MM.1S (cell line): ENCODE results near the gene DYNLT1.
"Not testable (repeated sequence)": the region's sequence is repeated elsewhere in the genome, so short reads cannot be mapped to it uniquely, and the experiment has no call there.

Experiments
- DNase-seq: peaks from one replicate; pipeline ENCODE4 v3.0.0-alpha.2; 2015
- H2AFZ ChIP-seq: fragments of 300-600 bp; sonication (generic); 2 replicates; pipeline ENCODE4 v1.6.0; 2016; ENCODE audit warnings: antibody characterized with exemption, low read length
- H3F3A ChIP-seq: fragments of 300-600 bp; sonication (generic); 2 replicates; pipeline ENCODE4 v1.6.1; 2016; ENCODE audit warnings: mild to moderate bottlenecking, antibody characterized with exemption, low read length, moderate library complexity, mixed read lengths; ENCODE audit not compliant: insufficient read depth
- H3K27ac ChIP-seq: fragments of 300-600 bp; sonication (generic); 2 replicates; pipeline ENCODE4 v1.5.1; 2016; ENCODE audit warnings: mild to moderate bottlenecking, low read length
- H3K27me3 ChIP-seq: fragments of 300-600 bp; sonication (generic); replicated peaks from 2 replicates; pipeline ENCODE4 v1.6.0; 2016; ENCODE audit warnings: low read length; ENCODE audit not compliant: insufficient read depth
- H3K36me3 ChIP-seq: fragments of 300-600 bp; sonication (generic); replicated peaks from 2 replicates; pipeline ENCODE4 v1.6.1; 2016; ENCODE audit warnings: mild to moderate bottlenecking, low read length, mixed read lengths; ENCODE audit not compliant: insufficient read depth
- H3K4me1 ChIP-seq: fragments of 300-600 bp; sonication (generic); 2 replicates; pipeline ENCODE4 v1.6.1; 2016; ENCODE audit warnings: low read length, mixed read lengths
- H3K4me2 ChIP-seq: fragments of 300-600 bp; sonication (generic); 2 replicates; pipeline ENCODE4 v1.6.0; 2016; ENCODE audit warnings: low read depth, low read length
- H3K4me3 ChIP-seq: fragments of 300-600 bp; sonication (generic); 2 replicates; pipeline ENCODE4 v1.5.1; 2016; ENCODE audit warnings: low read length, mixed read lengths
- H3K79me2 ChIP-seq: fragments of 300-600 bp; sonication (generic); 2 replicates; pipeline ENCODE4 v1.6.1; 2016; ENCODE audit warnings: mixed run types, low read length, mixed read lengths
- H3K9ac ChIP-seq: fragments of 300-600 bp; sonication (generic); 2 replicates; pipeline ENCODE4 v1.6.1; 2016; ENCODE audit warnings: low read length, mixed read lengths
- H3K9me2 ChIP-seq: fragments of 300-600 bp; sonication (generic); replicated peaks from 2 replicates; pipeline ENCODE4 v1.6.1; 2016; ENCODE audit warnings: mild to moderate bottlenecking, low read length, mixed read lengths; ENCODE audit not compliant: insufficient read depth
- H3K9me3 ChIP-seq: fragments of 300-600 bp; sonication (generic); replicated peaks from 2 replicates; pipeline ENCODE4 v1.6.1; 2016; ENCODE audit warnings: mild to moderate bottlenecking, low read length, mixed read lengths; ENCODE audit not compliant: insufficient read depth
- H4K20me1 ChIP-seq: fragments of 300-600 bp; sonication (generic); 2 replicates; pipeline ENCODE4 v1.6.1; 2016; ENCODE audit warnings: mild to moderate bottlenecking, low read length, moderate library complexity, mixed read lengths; ENCODE audit not compliant: insufficient read depth
- CTCF ChIP-seq: fragments of 300-600 bp; sonication (generic); IDR thresholded peaks from 2 replicates; pipeline ENCODE4 v1.5.1; 2016; ENCODE audit warnings: antibody characterized with exemption, low read length, mixed read lengths
- EZH2 ChIP-seq: fragments of 300-600 bp; sonication (generic); optimal IDR thresholded peaks from 2 replicates; pipeline ENCODE3; 2017; ENCODE audit warnings: low read depth, mild to moderate bottlenecking, antibody characterized with exemption, low read length, mixed read lengths
- EZH2phosphoT487 ChIP-seq: fragments of 300-600 bp; sonication (generic); IDR thresholded peaks from 2 replicates; pipeline ENCODE4 v1.6.1; 2018; ENCODE audit warnings: antibody characterized with exemption, low read length

The DYNLT1 gene

GRCh38 chr6:158633127-158633526, 11.4 kb downstream of the DYNLT1 start:
- Histone ChIP-seq H3K27me3 (no peaks in the 10 kb centered on the region), H2AFZ (no peak overlapping the region), H3K9ac (no peak overlapping the region), H3K9me2 (no peaks in the 10 kb centered on the region), H3K4me1 (no peaks in the 10 kb centered on the region), H3K27ac (no peak overlapping the region), H3K79me2 (no peaks in the 10 kb centered on the region), H4K20me1 (no peaks in the 10 kb centered on the region), H3K4me3 (no peak overlapping the region), H3K9me3 (no peaks in the 10 kb centered on the region), H3F3A (no peaks in the 10 kb centered on the region), H3K36me3 (no peaks in the 10 kb centered on the region), H3K4me2 (no peak overlapping the region)
- no peak for TF ChIP-seq EZH2phosphoT487
- TF ChIP-seq EZH2: no peak
- TF ChIP-seq CTCF: no peak
- no peak for DNase-seq

GRCh38 chr6:158632538-158633119, 11.9 kb downstream of the DYNLT1 start:
- H2AFZ ChIP-seq, H3K36me3 ChIP-seq, H3F3A ChIP-seq, H3K4me1 ChIP-seq, H3K9me2 ChIP-seq, H3K27me3 ChIP-seq, H4K20me1 ChIP-seq, H3K4me2 ChIP-seq, H3K79me2 ChIP-seq, H3K4me3 ChIP-seq, DNase-seq, H3K9me3 ChIP-seq, H3K9ac ChIP-seq, H3K27ac ChIP-seq: not testable (repeated sequence)

- Histone ChIP-seq H3K4me2 (no peak overlapping the region), H3K79me2 (no peaks in the 10 kb centered on the region), H2AFZ (no peak overlapping the region), H3K9me2 (no peaks in the 10 kb centered on the region), H3F3A (no peaks in the 10 kb centered on the region), H3K9me3 (no peaks in the 10 kb centered on the region), H3K4me3 (no peak overlapping the region), H3K4me1 (no peaks in the 10 kb centered on the region), H3K27ac (no peak overlapping the region), H3K27me3 (no peaks in the 10 kb centered on the region), H3K9ac (no peak overlapping the region), H4K20me1 (no peaks in the 10 kb centered on the region), H3K36me3 (no peaks in the 10 kb centered on the region)
- TF ChIP-seq EZH2phosphoT487: no peak
- no peak for TF ChIP-seq CTCF
- no peak for TF ChIP-seq EZH2
- DNase-seq: no peak
Observed at GRCh38 chr6:158631678-158632537, 12.6 kb downstream of the DYNLT1 start.
